Thyroid gland (tissue), 4 donors: ENCODE results near the gene AKR1E2. TPM values are rescaled to one million over a fixed set of nuclear protein-coding genes. Genes with fewer than 3 reads are reported as not detected.
"Not testable (repeated sequence)": the region's sequence is repeated elsewhere in the genome, so short reads cannot be mapped to it uniquely, and the experiment has no call there.

Experiments used
- DNase-seq, 2 donors: peaks; one replicate each; pipeline ENCODE4 v3.0.0-alpha.2; 2019
- H3K27ac ChIP-seq, 3 donors: fragments of 200-600 bp; sonication (generic); 1 replicate in 2 of 3; 2 replicates in 1 of 3; pipeline ENCODE4 v1.5.1; 2016 to 2019; ENCODE audit warnings: mild to moderate bottlenecking in 1 of 3, moderate library complexity in 1 of 3
- H3K27me3 ChIP-seq: fragments of 200-600 bp; sonication (generic); one replicate; pipeline ENCODE4 v1.5.1; 2019
- H3K36me3 ChIP-seq, 2 donors: fragments of 200-600 bp; sonication (generic); one replicate each; pipeline ENCODE4 v1.5.1; 2016 to 2019
- H3K4me1 ChIP-seq, 2 donors: fragments of 200-600 bp; sonication (generic); one replicate each; pipeline ENCODE4 v1.5.1; 2017 to 2019
- H3K4me3 ChIP-seq, 3 donors: fragments of 200-600 bp; sonication (generic); replicated peaks in 1 of 3; 1 replicate in 2 of 3; 2 replicates in 1 of 3; pipeline ENCODE4 v1.5.1; 2016; ENCODE audit warnings: mild to moderate bottlenecking in 1 of 3
- H3K9me3 ChIP-seq: fragments of 200-600 bp; sonication (generic); one replicate; pipeline ENCODE4 v1.5.1; 2017
- CTCF ChIP-seq, 6 experiments: fragments of 200-600 bp in 3 of 6; fragments of 450-650 bp in 3 of 6; sonication (generic) in 3 of 6; IDR thresholded peaks; one replicate each; pipeline ENCODE4 v1.5.1; 2016 to 2019; ENCODE audit warnings: antibody characterized with exemption in 6 of 6, mild to moderate bottlenecking in 2 of 6, inconsistent platforms in 1 of 6, moderate library complexity in 1 of 6
- POLR2A ChIP-seq, 2 donors: fragments of 450-650 bp; IDR thresholded peaks; one replicate each; pipeline ENCODE4 v1.6.1; 2017; ENCODE audit warnings: antibody characterized with exemption in 2 of 2, mild to moderate bottlenecking in 2 of 2, moderate library complexity in 1 of 2
- WGBS, 2 donors: methylation state at CpG; one replicate each; pipeline ENCODE4 v1.1.5; 2017; 5-methylcytosine and 5-hydroxymethylcytosine counted together
- intact Hi-C: fragments of 100-400 bp; cut with DNase I; formaldehyde crosslinking; loops from one replicate; pipeline ENCODE4 v1.15.1; 2023
- total RNA-seq, 4 donors: library from RNA; depleted of rRNA; stranded (reverse); fragments of >200 nt; gene quantifications; one replicate each; pipeline ENCODE4 v1.2.3, GENCODE V29; 2016

The AKR1E2 gene
- total RNA-seq, 4 donors from 2014 or later, result 14.4 to 18.5 (median 15.9) TPM

- H3K9me3 ChIP-seq, result no peaks in the 10 kb centered on the region
- TF ChIP-seq CTCF (IDR thresholded peaks at IDR 0.05) (no peak), POLR2A (IDR thresholded peaks at IDR 0.05) (no peak)
- intact Hi-C loops, result loop anchor here (10.0 kb wide), 1 partner anchor 472 kb away; no protein-coding TSS in a partner anchor
- no peaks in the 10 kb centered on the region for H3K27me3 ChIP-seq
- no peak overlapping the region for H3K27ac ChIP-seq
- H3K4me3 ChIP-seq, result no peak overlapping the region
- no peak for DNase-seq
- H3K4me1 ChIP-seq, result peaks cover 0 to 18% of the 10 kb centered on the region in 2 donors
- WGBS, 2 donors, result 84 to 87% methylated on average over 6 of the region's 6 CpGs
- H3K36me3 ChIP-seq, result no peaks in the 10 kb centered on the region
Measured at GRCh38 chr10:4813023-4813422, 13.0 kb upstream of the AKR1E2 start.

- no peak for DNase-seq
- Histone ChIP-seq H3K9me3 (no peaks in the 10 kb centered on the region), H3K4me3 (no peak overlapping the region), H3K27me3 (no peaks in the 10 kb centered on the region), H3K27ac (no peak overlapping the region), H3K4me1 (peaks cover 0 to 18% of the 10 kb centered on the region in 2 donors), H3K36me3 (no peaks in the 10 kb centered on the region)
- intact Hi-C loops, result loop anchor here (10.0 kb wide), 1 partner anchor 471 kb away; no protein-coding TSS in a partner anchor
- TF ChIP-seq POLR2A (IDR thresholded peaks at IDR 0.05) (no peak), CTCF (IDR thresholded peaks at IDR 0.05) (no peak)
- WGBS, 2 donors, result 66 to 69% methylated on average over 5 of the region's 5 CpGs
Measured at GRCh38 chr10:4813496-4813895, 12.5 kb upstream of the AKR1E2 start.

GRCh38 chr10:4815646-4816180 is 10.3 kb upstream of the AKR1E2 start:
- H3K36me3 ChIP-seq, H3K27ac ChIP-seq, H3K27me3 ChIP-seq, H3K9me3 ChIP-seq, DNase-seq, H3K4me3 ChIP-seq: not testable (repeated sequence)
- H3K4me1 ChIP-seq, result peaks cover 0 to 11% of the 10 kb centered on the region in 2 donors
- peak in 5 of 6 experiments; percentile 26 to 64 (median 52) for TF ChIP-seq CTCF (IDR thresholded peaks at IDR 0.05)
- WGBS, 2 donors, result 8% methylated on average over 3 of the region's 11 CpGs
- intact Hi-C loops, result loop anchor here (10.0 kb wide), 1 partner anchor 469 kb away; no protein-coding TSS in a partner anchor

- no peaks in the 10 kb centered on the region for H3K36me3 ChIP-seq
- no peaks in the 10 kb centered on the region for H3K9me3 ChIP-seq
- no peak overlapping the region for H3K4me3 ChIP-seq
- WGBS, 2 donors, result 87 to 88% methylated on average over 4 of the region's 4 CpGs
- no peaks in the 10 kb centered on the region for H3K27me3 ChIP-seq
- TF ChIP-seq POLR2A (IDR thresholded peaks at IDR 0.05) (no peak), CTCF (IDR thresholded peaks at IDR 0.05) (no peak)
- no peak overlapping the region for H3K27ac ChIP-seq
- H3K4me1 ChIP-seq, result peaks cover 0 to 15% of the 10 kb centered on the region in 2 donors
- intact Hi-C loops, result loop anchor here (10.0 kb wide), 1 partner anchor 468 kb away; no protein-coding TSS in a partner anchor
- no peak for DNase-seq
Measured at GRCh38 chr10:4816966-4817365, 9.0 kb upstream of the AKR1E2 start.

GRCh38 chr10:4819067-4819466 is 6.9 kb upstream of the AKR1E2 start:
- Histone ChIP-seq H3K27me3 (no peaks in the 10 kb centered on the region), H3K4me1 (peaks cover 0 to 14% of the 10 kb centered on the region in 2 donors), H3K9me3 (no peaks in the 10 kb centered on the region), H3K36me3 (no peaks in the 10 kb centered on the region), H3K27ac (no peak overlapping the region), H3K4me3 (no peak overlapping the region)
- WGBS, 2 donors, result 93 to 94% methylated on average over 2 of the region's 2 CpGs
- intact Hi-C loops, result loop anchor here (10.0 kb wide), 1 partner anchor 466 kb away; no protein-coding TSS in a partner anchor
- no peak for DNase-seq
- TF ChIP-seq POLR2A (IDR thresholded peaks at IDR 0.05) (no peak), CTCF (IDR thresholded peaks at IDR 0.05) (no peak)
